T-helper 2 cell treated with Interferon-gamma antibody and Interleukin-4, amounts not matched to agents 100 ng/mL and 5 ng/mL, for 36 hours (primary cell): ENCODE measurements around the gene RCAN2. TPM values are rescaled to one million over a fixed set of nuclear protein-coding genes. Genes with fewer than 3 reads are reported as not detected.
"Not testable (repeated sequence)": the region's sequence is repeated elsewhere in the genome, so short reads cannot be mapped to it uniquely, and the experiment has no call there.

Source experiments
- intact Hi-C: fragments of 100-400 bp; cut with micrococcal nuclease; formaldehyde crosslinking; loops from one replicate; pipeline ENCODE4 v1.15.1; 2023
- total RNA-seq: library from RNA; stranded (reverse); gene quantifications from 2 replicates; pipeline ENCODE4 v1.2.3, GENCODE V29; 2022

The RCAN2 gene
- total RNA-seq, 1 donor from 2014 or later = not detected

DNA sequence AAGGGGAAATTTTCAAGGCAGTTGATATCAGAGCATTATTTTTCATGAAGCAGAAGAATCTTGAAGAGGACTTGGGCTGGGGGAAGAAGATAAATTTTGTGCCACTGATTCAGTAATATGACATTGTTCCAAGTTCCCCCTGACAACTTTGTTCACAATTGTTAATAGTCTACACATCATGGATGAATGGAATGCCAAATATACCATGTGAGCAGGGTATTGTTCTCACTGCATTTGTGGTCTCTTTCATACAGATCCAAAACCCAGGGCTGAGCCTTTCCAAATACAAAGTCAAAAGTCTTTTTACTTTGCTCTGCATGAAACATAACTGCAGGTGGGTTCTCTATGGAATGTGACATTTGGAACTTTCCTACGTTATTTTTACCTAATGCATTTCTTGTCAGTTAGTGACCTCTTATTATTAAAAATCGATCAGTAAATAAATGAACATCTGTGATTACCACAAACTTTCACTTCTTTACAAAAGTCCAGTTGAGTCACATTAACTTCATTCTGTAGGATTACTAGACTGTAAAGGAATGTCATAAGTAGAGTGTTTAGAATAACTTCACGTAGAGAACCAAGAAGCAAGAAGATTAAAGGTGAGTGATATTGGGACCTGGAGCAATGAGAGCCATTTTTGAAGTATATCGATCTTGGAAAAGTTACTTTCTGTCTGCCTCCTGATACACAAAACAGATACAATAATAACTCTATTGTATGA, 100.9 kb downstream of the RCAN2 start:
- intact Hi-C loops = no loop called here

DNA sequence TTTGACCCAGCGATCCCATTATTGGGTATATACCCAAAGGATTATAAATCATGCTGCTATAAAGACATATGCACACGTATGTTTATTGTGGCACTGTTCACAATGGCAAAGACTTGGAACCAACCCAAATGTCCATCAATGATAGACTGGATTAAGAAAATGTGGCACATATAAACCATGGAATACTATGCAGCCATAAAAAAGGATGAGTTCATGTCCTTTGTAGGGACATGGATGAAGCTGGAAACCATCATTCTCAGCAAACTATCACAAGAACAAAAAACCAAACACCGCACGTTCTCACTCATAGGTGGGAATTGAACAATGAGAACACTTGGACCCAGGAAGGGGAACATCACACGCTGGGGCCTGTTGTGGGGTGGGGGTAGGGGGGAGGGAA, 103.5 kb downstream of the RCAN2 start:
- intact Hi-C loops = not testable (repeated sequence)

DNA sequence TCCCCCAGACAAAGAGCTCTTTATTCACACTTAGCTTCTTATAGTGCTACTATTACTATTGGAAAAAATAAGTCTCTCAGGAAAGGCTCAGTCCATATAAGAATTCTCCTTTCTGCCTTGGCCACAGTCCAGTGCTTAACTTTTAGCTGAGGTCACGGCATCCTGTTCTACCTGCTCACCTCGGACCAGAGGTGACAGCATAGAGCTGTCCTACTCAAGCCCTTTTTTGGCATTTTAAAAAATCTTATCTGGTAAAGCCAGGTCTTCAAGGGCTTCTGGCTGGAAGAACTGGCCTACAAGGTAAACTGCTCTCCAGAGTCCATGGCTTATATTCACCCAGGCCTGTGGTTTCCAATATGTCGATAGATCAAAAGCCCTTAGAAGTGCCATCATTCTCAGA, 109.7 kb downstream of the RCAN2 start:
- intact Hi-C loops = no loop called here

DNA sequence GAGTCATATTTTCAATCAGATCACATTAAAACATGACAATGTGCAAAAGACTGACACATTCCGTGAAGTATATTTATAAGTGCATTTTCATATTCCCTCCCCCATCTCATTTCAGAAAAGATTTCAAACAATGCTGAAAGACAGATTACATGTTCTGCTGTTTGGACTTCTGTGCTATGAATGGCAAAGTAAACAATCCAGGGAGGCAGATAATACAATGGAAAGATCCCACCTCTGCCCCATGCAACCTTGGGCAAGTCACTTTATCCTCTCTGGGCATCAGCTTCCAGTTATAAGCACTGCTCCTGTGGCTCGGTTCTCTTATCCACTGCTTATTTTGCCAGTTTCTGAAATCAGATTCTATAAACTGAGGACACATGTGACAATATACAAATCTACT, 110.2 kb downstream of the RCAN2 start:
- intact Hi-C loops = no loop called here

DNA sequence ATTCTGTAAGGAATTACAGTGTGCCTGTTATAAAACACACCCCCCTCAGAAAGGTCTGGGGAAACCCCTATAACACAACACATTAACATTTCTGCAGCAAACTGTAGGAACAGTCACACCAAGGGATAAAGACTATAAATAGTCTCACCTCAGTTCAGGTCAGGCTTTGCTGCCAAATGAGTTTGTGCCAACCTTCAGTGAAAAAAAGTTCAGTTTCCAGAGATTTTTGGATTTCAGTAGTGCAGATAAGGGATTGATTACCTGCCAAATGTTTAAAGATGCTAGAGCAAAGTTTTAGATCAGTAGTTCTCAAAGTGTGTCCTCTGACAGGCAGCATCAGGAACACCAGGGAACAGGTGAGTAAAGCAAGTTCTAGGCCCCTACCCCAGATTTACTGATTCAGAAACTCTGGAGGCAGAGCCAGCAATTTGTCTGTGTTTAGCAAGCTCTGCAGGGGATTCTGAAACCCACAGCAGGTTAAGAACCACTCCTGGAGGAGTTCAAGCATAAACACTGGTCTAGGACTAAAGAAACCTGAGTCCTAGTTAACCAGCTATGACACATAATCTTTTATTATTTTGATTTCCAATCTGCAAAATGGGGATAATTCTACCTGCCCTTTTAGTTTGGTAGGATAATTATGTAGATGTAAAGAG, 111.0 kb downstream of the RCAN2 start:
- intact Hi-C loops = no loop called here

DNA sequence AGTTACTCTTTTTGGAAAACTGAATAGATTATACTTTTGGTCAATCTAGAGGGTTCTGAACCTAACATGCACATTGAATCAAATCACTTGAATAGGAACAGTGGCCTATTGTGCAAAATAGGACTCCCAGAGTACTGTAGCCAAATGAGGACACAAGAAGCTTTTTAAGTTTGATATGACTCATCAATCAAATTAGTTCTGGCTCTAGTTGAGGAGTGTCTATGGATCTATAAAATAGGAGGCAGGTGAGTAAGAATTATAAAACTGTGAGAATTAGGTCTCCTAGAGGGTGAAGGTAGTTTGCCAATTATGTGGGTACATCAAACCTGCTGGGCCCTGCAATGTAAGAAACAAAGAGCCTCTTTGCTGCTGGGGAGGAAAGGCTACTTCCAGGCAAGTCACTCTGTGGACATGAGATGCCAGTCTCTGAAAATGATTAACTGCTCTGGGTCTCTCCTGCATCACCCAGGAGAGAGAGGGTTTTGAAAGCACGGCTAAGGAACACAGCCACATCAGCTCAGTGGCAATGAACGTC, 112.3 kb downstream of the RCAN2 start:
- intact Hi-C loops = no loop called here

DNA sequence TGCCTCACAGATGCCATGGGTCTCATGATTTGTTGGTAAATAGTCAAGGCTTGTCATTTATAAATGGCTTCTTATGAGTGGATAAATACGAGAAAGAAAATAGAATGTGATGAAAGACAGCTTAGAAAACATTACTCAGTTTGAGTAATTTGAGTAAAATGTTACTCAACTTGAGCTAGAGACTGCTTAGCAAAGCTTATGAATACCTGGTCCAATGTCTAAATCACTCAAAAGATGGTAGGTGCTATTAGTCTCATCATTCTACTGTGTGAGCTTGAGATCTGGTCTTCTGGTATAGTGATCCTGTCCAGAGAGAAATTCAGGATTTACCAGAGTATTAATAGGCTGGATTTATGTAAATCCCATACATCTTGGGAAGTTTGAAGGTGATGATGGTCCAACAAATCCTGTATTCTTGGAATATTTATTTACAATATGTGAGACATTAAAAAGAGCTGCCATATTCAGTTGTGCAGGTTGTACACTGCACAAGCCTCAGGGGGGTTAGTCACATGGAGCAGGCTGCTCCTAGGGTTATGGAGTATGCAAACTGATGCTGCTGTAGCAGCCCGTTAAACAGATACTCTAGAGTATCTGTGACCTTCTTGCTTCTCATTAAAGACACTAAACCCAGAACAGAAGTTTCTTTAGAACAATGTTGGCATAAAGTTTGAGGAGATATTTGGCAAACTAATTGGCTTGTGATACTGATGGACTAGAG, 112.9 kb downstream of the RCAN2 start:
- intact Hi-C loops = no loop called here

DNA sequence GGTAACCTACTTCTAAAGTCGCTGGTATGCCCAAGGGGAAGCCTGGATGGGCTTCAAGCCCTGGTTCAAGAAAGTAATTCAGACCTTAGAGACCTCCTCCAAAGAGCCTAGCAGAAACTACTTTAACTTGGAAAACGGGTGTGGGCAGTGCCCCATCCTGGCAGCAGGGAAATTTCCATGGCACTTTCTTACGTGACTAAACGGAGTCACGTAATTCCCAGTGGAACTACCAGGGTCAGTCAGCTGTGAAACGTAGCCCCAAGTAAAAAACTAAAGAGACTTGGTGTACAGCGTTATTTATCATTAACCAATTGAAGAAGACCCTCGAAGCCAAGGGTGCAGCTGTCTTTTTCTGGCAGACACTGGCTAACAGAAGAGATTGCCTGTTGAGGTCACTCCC, 114.0 kb downstream of the RCAN2 start:
- intact Hi-C loops = no loop called here

DNA sequence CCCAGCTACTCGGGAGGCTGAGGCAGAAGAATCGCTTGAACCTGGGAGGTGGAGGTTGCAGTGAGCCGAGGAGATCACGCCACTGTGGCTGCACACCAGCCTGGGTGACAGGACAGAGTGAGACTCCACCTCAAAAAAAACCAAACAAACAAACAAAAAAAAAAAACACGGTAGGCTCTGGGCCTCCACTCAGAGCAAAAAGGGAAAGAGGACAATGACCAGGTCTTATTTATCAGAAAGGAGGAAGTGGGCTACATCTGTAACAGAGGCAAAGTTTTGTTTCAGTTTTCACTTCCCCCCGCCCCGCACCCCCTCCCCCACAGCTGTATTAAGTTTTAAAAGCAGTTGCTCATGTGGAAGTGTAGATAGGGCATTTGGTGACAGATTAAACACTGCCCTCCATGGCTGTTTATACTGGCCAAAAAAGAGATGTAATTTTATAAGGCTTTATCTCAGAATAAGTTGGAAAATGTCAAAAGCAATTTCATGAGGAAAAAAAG, 114.6 kb downstream of the RCAN2 start:
- intact Hi-C loops = no loop called here

DNA sequence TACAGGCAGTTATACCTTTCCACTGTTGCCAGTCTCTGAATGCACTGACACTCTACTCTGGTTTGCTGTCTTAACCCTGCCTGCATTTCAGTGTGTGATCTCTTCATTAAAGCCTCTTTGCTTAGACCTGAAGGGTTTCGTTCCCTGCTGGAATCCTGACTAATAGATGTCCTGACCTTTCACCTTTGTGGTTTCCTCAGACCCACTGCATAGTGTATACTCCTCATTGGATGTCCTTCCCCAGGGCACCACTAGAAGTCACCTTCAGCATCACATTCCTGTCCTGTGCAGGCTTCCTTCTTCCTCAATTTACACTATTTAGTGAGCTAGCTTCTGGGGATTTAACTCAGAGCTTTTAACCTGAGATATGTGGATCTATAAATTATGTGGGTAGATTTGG, 120.6 kb downstream of the RCAN2 start:
- intact Hi-C loops = no loop called here

DNA sequence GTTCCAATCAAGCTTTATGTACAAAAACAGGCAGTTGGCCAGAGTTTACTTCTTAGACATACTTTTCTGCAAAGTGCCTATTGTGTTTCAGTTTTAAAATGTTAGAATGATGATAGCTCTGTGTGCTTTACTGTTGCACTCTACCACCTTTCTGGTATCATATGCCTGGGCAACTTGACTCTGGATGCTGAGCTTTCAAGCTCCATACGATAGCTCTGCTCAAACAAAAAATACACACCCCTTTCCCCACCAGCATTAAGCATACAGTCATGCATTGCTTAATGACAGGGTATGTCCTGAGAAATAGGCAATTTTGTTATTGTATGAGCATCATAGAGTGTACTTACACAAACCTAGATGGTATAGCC, 123.1 kb downstream of the RCAN2 start:
- intact Hi-C loops = no loop called here

DNA sequence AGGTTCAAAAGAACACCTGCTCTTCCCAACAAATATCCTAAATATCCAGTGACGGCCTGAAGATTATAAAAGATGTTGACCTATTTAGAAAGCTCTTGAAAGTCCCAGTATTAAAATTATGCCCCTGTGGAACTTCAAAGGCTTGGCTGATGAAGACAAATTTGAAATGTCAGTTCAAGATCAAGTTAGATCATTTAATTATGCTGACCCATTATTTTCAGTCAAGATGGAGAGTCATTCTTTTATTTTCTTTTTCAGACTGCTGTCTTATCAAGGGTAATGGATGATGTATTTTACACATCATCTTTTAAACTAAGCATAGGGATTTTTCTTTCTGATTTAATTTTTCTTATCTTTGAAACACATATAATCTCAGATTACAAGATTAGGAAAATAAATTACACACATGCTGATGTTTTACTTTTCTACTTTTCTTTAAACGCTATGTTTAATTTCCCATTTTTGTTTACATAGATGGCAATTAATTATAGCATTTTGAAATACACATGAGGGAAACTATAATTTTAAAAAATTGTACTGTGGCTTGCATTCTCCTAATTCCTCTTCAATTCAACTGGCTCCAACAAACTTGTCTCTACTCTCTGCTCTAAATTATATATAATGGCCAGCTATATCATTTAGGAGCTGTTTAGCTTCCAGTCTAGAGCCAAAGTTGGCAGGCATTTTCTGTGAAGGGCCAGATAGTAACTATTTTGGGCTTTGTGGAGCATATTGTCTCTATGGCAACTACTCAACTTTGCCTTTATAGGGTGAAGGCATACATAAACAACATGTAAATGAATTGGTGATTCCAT, 123.7 kb downstream of the RCAN2 start:
- intact Hi-C loops = no loop called here

DNA sequence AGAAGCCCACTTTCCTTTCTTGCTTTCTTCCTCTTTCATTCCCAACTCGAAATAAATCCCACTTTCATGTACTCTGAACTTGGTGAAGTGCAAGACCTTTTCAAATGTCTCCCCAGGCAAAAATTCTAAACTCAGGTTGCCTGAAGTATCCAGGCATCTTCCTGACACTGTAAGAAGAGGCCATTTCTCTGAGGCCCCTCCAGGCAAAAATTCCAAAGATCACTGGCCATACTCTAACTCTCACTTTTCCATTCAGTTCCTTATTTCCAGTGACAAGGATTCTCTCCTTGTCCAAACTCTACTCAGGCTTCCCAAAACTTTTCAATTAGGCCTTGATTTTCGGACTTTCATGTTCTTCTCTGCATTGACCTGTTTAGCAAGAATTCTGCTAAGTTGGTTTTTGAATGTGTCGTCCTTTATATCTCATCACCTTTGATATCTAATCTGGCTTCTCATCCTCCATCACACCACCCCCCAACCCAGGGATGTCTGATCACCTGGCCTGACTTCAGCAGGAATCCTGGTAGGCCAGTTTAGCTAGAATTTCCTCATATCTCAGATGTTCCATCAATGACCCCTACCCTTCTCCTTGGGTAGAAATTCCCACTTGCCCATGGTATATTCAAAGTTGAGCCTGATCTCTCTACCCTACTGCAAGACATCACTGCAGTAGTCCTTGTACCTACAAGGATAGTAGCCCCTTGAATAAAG, 124.9 kb downstream of the RCAN2 start:
- intact Hi-C loops = no loop called here

DNA sequence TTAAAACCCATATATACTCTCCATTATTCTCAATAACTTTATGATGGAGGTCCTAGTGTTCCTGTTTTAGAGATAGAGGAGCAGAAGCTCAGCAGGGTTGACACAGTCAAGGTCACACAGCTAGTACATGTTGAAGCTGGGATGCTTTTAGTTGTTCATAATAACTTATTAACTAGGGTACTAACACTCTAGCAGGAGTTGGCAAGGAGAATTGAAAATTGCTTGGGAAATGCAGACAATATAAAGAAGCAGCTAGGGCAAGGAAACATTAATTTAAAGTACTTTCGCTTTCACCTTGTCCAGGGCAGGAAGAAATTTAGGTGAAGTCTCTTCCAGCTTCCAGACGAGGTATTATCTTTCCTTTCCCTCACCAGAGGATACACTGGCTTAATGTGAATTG, 133.7 kb downstream of the RCAN2 start:
- intact Hi-C loops = no loop called here

DNA sequence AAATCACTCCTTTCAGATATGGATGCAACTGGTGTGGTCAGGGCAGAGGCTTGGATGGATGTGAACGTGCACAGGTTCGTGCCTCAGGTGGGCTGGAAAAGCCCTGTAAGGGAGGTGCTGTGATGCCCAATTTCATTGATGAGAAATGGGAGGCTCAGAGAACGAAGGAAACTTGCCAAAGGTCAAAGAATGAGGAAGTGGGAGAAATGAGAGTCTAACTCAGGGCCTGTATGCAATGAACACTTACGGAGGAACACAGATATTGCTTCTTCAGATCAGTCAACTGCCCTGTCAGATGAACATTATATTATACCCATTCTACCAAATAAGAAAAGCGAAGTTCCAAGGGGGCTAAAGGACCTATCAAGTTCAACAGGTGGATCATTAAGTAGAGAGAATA, 134.7 kb downstream of the RCAN2 start:
- intact Hi-C loops = no loop called here

DNA sequence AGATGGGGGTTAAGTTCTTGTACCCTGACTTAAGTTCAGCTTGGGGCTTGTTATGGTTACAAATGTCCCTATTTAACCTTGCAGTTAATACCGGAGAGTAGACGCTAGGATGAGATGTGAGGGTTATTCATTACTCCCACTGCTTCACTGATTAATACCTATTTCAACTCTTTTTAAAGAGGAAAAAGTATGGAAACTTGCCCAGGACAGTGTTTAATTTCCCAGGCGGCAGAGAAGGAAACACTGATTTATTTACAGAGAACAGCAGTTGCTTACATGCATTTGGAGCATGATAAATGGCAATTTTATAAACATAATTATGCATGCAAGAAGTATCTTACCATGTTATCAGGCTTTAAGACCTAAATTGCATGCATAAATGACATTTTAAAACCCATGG, 137.7 kb downstream of the RCAN2 start:
- intact Hi-C loops = no loop called here

DNA sequence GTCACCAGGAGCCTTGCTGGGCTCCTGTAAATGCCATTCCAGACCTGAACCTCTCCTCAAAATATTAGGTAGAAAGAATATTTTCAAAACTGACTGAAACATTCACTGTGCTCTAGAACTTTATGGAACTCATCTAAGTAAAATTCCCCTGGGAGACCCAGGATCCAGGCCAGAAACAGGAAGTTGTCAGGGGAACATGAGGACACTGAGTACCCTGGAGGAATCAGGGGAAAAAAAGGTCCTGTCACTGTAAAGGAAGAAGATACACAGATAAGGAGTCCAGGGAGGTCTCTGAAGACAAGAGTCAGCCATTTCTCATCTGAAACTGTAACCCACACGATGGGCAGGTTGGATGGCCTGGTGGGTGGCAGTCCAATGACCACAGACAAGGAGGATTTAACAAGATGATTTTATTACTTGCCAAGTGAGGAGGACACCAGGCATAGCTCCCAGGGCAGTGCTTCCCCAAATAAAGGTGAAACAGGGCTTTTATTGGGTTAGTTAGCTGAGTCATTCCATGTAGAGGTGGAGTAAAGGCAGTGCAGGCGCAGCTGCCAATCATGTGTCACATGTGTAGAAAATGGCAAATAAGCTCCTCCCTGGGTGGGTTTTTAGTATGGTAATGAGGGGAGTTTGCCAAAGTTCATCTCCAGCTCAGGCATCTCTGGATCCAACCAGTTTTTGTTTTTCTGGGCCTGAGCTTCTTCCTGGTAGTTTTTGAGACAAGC, 138.5 kb downstream of the RCAN2 start:
- intact Hi-C loops = no loop called here

DNA sequence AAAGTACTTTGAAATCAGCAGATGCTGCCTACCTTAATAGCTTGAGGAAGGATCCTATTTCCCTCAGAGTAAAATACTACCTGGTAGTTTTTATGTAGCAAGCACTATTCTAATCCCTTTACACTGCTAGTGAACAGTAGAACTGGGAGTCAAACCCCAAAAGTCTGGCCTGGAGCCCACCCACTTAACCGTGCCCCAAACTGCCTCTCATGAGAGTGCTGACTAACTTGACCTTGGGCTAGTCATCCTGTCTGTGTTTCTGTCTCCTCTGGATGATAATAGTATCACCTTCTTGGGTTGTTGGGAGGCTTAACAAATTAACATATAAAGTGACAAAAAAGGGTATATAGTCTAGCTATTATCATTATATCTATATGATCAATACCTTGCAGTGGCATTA, 140.5 kb downstream of the RCAN2 start:
- intact Hi-C loops = no loop called here

DNA sequence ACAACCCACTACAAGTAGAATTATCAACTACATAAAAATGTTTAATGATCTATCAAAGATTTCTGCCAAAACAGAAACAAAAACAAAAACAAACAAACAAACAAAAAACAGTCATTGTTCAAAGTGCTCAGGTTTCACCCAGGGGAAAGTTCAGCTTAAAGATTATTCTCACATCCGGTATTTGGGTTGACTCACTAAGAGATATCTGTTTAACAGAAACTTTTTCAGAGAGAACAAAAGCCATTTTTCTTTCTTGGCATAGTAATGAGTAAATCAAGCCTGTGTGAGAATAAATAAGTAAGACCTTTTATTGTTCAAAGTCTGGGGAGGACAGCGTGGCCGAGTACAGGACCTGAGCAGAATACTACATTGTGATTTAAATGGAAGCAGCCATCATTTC, 143.6 kb downstream of the RCAN2 start:
- intact Hi-C loops = no loop called here

DNA sequence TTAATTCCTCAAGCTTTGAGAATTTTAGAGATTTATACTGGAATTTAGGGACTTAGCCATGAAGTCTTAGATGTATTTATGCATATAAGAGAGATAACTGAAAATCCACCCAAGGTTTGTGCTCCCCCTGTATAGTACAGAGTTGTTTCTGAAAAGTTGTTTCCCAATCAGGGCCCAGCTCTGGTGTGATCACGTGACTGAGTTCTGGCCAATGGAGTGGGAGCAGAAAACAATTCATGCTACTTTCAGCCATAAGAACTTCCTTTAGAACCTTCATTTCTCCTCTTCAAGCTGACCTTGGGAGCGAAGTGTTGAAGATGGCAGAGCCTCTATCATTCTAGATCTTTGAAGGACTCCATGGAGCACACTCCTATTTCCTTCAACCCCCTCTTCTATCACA, 151.0 kb downstream of the RCAN2 start:
- intact Hi-C loops = no loop called here
